ENCODE results near the gene SPAG9.

GRCh38 chr17:51153210-51154072 is 32.8 kb upstream of the SPAG9 start, which contains the start of gene NME1:
- TF ChIP-seq EP300 (IDR thresholded peaks at IDR 0.05) = no peak
- peak; percentile 78 to 89 (median 79) for TF ChIP-seq CTCF (IDR thresholded peaks at IDR 0.05)
